NCI-H1694 treated with DMSO at 0.1 percent for 48 hours (cell line): Measurements from ENCODE around the gene CHAT.

Experiments used
- DNase-seq: peaks from one replicate; lab custom pipeline; 2025; lab: John Stamatoyannopoulos, UW

The CHAT gene

DNA sequence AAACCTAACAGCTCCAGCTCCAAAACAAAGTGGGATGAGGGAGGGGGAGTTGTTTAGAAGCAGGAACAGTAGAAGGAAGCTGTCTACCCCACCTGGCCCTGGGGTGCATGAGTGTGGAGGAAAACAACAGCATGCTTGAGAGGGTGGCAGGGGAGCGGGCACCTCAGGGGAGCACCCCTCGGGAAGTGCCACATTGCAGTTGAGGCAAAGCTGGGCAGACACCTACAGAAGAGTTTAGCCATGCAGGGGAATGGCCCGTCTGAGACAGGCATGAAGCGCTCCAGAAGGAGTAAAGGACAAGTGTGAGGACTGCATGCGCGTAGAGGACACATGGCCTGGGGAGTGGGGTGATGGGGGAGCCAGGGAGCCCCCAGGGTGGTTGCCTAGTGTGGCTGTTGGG, 18.1 kb downstream of the CHAT start:
- no peak for DNase-seq

- DNase-seq, result no peak
Measured at GRCh38 chr10:49632406-49633317, 18.8 kb downstream of the CHAT start.

GRCh38 chr10:49633327-49634068, 19.7 kb downstream of the CHAT start:
- peak; percentile 84 for DNase-seq

DNA sequence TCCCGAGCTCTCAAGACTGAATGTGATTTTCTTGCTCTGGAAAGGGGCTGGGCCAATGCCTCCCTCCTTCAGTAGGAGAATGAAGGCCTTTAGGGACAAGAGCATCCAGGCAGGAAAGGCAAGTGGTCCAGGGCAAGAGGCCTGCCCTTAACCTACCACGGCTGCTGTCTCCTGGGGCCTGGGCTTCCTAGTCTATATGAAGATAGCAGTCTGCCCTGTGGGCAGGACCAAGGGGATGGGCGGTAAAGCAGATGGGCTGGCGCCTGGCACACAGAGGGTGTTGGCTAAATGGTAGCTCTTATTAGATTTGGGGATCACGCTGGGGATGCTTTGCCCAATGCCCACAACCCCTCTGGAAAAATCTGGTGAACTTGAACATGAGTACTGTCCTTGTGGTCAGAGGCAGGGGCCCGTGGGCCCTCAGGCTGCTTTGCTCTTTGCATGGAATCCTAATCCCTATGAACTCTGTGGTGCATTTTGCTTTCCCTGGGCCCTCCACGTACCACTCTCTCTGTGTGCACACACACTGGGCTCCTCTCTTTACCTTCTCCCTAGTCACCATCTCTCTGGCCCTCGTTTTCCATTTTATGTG, 20.3 kb downstream of the CHAT start:
- DNase-seq, result no peak

DNA sequence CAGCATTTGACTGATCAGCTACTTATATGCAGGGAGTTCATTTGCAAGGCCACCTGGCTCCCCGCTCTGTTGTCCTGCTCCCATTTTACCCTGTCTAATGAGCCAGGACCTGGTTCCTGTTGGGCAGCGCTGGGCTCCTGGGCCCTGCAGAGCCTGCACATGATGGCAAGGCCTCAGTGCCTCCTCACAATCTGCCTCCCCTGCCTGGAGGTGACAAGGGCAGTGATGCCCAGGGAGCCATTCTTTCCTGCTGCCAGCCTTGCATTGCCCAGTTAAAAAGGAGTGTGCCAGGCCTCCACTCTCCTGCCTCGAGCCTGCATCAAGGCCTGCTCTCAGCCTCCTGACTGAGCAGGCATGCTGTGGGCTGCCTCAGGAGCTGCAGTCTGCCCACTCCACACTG, 28.5 kb downstream of the CHAT start:
- DNase-seq, result no peak

DNA sequence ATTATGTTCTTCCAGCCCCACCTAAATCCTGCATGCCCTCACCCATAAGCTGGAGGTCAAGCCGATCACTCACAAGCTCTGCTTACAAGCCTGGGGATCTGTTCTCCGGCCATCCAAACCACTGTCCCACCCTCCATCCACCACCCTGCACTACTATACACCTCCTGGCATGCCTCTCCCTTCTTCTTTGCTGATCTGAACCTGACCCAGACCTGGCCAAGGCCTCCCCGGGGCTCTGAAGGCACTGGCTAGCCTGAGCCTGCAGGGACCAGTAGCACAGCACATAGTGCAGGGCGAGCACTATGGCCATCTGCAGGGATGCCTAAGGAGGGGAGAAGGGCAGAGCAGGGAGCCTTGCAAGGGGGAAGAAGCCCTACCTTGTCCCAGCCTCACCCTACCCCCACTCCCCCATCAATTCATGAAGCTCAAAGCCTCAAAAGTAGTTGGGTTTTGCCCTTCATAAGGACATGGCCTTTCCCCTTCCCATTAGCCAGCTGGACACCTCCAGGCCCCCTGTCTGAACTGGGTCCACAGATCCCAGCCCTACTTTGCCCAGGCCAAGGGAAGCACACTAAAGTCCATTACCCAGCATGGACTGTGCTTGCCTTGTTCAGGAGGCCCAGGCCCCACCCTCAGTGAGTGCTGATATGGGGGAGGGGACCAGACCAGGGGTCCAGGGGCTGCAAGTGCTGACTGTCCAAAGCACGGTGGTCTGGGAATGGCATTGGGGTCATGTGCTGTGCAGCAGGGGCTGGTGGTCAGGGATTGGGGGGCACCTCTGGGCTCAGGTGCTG, 29.6 kb downstream of the CHAT start:
- no peak for DNase-seq

DNA sequence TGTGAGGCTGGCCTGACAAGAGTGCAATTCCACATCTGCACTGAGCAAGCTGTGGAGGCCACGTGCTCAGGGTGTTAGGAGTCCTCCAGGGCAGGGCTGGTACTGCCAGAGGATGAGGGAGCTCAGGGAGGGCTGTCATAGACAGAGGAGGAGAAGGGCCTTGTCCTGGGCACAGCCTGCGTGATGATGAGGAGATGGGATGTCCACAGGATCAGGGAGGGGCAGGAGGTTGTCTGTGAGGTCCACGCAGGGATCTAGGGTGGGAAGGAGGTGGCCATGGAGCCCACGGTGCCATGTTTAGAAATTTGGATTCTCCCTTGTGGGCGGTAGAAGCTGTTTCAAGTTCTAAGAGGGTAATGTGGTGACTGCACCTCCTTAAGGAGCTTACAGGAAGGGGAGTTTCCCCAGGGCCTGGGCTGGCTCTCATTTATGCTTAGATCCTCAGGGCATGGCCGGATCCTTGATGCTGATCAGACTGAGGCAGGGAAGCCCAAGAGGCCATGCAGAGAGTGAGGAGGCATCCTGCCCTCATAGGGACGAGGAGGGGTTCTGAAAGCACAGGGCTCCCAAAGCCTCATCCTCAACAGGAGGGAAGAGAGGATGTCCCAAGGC, 30.3 kb downstream of the CHAT start:
- DNase-seq, result no peak

- no peak for DNase-seq
Measured at GRCh38 chr10:49645417-49645816, 31.6 kb downstream of the CHAT start.

- no peak for DNase-seq
Measured at GRCh38 chr10:49645871-49646870, 32.3 kb downstream of the CHAT start.

DNA sequence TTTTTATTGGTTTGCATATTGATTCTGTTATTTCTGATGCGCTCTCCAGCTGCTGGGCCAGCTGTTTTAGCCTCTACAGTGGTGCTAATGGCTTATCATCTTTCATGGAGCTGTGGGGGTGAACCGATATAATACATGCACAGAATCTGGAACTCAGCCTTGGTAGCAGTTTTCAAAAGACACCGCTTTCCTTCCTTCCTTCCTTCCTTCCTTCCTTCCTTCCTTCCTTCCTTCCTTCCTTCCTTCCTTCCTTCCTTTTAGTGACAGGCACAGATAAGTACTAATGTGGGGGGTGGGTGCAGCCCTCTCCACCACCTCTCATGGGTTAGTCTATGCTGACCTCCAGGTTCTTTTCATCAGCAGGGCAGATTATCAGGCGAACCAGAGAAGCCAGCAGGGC, 33.7 kb downstream of the CHAT start:
- no peak for DNase-seq

GRCh38 chr10:49647985-49648795, 34.4 kb downstream of the CHAT start:
- DNase-seq, result no peak

GRCh38 chr10:49649294-49649693, 35.5 kb downstream of the CHAT start:
- DNase-seq, result no peak

- no peak for DNase-seq
Measured at GRCh38 chr10:49649936-49650723, 36.3 kb downstream of the CHAT start.

DNA sequence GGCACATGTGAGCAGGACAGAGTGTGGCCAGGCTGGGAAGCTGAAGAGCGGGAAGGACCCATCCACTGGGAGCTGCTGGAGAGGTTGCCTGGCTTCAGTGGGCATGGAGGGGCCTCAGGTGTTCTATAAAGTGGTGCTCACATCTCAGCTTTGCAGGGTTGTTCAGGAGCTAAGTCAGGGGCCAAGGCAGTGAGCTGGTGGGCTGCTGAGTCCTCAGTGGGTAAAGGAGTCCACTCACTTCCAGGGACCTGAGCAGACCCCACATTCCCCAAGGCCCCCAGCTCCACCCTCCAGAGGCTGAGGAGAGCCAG, 36.8 kb downstream of the CHAT start:
- DNase-seq, result no peak

DNA sequence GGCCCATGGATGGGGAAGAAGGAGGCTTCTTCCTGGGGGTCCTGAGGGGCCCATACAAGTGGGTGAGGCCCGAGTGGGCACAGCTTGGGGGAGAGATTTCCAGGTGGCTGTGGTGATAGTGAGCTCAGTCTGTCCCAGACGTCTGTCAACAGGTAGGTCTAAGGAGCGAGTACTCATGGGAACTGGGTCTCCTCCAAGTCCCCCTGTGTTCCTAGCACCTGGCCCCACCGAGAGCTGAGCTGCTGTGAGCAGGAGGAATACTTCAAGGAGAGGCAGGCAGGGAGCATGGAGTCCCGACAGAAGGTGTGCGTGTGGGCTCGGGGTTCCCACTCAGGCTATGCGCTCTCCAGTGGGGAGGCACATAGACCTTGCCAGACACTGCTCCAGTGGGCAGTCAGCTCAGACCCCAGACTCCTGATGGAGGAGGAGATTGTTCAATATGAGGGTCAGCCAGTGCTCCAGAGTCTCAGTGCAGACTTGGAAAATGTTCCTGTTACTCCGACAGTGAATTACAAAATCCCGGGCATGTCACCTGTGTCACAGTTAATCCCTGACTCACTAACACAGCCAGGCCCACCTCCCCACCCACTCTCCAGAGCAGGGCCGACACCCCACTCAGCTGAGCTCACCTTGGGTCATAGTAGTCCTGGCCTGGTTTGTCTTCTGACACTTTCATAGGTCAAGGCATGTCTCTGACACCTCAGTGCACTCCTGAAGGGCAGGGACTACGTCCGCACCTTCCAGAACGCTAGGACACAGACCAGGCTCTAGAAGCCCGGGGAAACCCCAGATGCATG, 37.4 kb downstream of the CHAT start:
- DNase-seq, result no peak

DNA sequence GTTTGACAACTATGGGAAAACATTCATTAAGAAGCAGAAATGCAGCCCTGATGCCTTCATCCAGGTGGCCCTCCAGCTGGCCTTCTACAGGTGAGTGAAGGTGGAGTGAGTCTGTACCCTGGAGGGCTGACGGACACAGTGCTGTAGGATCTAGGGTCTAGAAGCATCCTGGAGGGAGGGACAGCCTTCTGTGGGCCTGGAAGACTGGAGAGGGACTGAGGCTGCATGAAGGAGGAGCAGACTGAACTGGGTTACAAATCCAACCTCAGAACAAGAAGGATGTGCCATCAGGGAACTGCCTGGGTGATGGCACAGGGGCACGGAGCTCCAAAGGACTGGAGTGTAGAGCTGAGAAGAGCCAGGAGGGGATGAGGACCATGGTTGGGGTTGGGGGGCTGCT, 38.1 kb downstream of the CHAT start:
- DNase-seq, result no peak

GRCh38 chr10:49652421-49653272, 38.8 kb downstream of the CHAT start:
- no peak for DNase-seq
